Testis (tissue), 3 donors: ENCODE results near the gene LRMDA. TPM values are rescaled to one million over a fixed set of nuclear protein-coding genes. Genes with fewer than 3 reads are reported as not detected.

Source experiments
- DNase-seq: peaks from one replicate; pipeline ENCODE4 v3.0.0-alpha.2; 2019
- H3K27ac ChIP-seq, 2 donors: fragments of 200-600 bp; sonication (generic); one replicate each; pipeline ENCODE4 v1.5.1; 2019
- H3K27me3 ChIP-seq: fragments of 200-600 bp; sonication (generic); one replicate; pipeline ENCODE4 v1.5.1; 2019
- H3K36me3 ChIP-seq: fragments of 200-600 bp; sonication (generic); one replicate; pipeline ENCODE4 v1.5.1; 2017; ENCODE audit warnings: low read depth; ENCODE audit errors: missing control alignments
- H3K4me1 ChIP-seq: fragments of 200-600 bp; sonication (generic); one replicate; pipeline ENCODE4 v1.5.1; 2019
- H3K4me3 ChIP-seq, 2 donors: fragments of 200-600 bp; sonication (generic); one replicate each; pipeline ENCODE4 v1.5.1; 2017 to 2019
- H3K9me3 ChIP-seq: fragments of 200-600 bp; sonication (generic); one replicate; pipeline ENCODE4 v1.5.1; 2017
- POLR2A ChIP-seq: fragments of 450-650 bp; IDR thresholded peaks from one replicate; pipeline ENCODE4 v1.6.1; 2017; ENCODE audit warnings: antibody characterized with exemption, mild to moderate bottlenecking, moderate library complexity
- WGBS, 2 donors: methylation state at CpG; one replicate each; pipeline ENCODE4 v1.1.5; 2018; 5-methylcytosine and 5-hydroxymethylcytosine counted together
- intact Hi-C: fragments of 100-400 bp; cut with DNase I; formaldehyde crosslinking; loops from one replicate; pipeline ENCODE4 v1.15.1; 2023; ENCODE audit warnings: low total_unique reads
- polyA plus RNA-seq: library from polyadenylated mRNA; stranded (reverse); fragments of 350-450 nt; fragmentation: Illumina TruSeq; extraction: RNeasy Lipid Tissue Mini Kit (QIAGEN cat#74804); gene quantifications from one replicate; pipeline ENCODE4 v1.2.3, GENCODE V29; 2014; ENCODE audit warnings: low read depth, low replicate concordance; ENCODE audit not compliant: insufficient read depth
- total RNA-seq, 2 donors: library from RNA; depleted of rRNA; stranded (reverse); fragments of >200 nt; gene quantifications; one replicate each; pipeline ENCODE4 v1.2.3, GENCODE V29; 2016
- TF ChIP-seq, protein P1 (sequence below), 3 experiments: fragments of 450-650 bp in 2 of 3; fragments of 200-600 bp in 1 of 3; sonication (generic) in 1 of 3; IDR thresholded peaks; one replicate each; pipeline ENCODE4 v1.5.1; 2016 to 2019; ENCODE audit warnings: antibody characterized with exemption in 3 of 3, mild to moderate bottlenecking in 2 of 3, moderate library complexity in 1 of 3

The LRMDA gene
- total and polyA plus RNA-seq, 3 donors from 2014 or later: 7.6 to 13.8 (median 10.6) TPM

DNA sequence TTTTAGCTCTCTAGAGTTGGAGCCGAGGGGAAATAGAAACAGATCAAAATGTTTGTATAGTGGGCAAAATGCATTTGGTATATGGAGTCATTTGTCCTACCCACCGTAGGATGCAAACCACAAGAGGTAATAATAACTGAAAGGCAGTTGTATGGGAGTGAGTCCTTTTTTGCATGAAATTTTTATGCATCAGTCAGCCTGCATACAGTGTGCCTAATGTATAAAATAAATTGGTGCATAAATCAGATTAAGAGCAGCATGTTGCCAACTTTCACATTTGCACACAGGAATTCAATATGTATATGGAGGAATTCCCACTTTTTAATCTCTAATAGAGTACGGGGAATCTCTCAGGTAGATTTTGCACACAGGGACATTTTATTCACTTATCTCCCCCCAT, 262.8 kb downstream of the LRMDA start:
- Histone ChIP-seq H3K36me3 (no peaks in the 10 kb centered on the region), H3K9me3 (no peaks in the 10 kb centered on the region), H3K27me3 (no peaks in the 10 kb centered on the region), H3K4me3 (no peak overlapping the region), H3K4me1 (no peaks in the 10 kb centered on the region), H3K27ac (no peak overlapping the region)
- no peak for TF ChIP-seq POLR2A
- TF ChIP-seq, protein P1, sequence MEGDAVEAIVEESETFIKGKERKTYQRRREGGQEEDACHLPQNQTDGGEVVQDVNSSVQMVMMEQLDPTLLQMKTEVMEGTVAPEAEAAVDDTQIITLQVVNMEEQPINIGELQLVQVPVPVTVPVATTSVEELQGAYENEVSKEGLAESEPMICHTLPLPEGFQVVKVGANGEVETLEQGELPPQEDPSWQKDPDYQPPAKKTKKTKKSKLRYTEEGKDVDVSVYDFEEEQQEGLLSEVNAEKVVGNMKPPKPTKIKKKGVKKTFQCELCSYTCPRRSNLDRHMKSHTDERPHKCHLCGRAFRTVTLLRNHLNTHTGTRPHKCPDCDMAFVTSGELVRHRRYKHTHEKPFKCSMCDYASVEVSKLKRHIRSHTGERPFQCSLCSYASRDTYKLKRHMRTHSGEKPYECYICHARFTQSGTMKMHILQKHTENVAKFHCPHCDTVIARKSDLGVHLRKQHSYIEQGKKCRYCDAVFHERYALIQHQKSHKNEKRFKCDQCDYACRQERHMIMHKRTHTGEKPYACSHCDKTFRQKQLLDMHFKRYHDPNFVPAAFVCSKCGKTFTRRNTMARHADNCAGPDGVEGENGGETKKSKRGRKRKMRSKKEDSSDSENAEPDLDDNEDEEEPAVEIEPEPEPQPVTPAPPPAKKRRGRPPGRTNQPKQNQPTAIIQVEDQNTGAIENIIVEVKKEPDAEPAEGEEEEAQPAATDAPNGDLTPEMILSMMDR (IDR thresholded peaks at IDR 0.05): no peak
- WGBS, 2 donors: 89 to 91% methylated on average over 3 of the region's 3 CpGs
- intact Hi-C loops: no loop called here
- DNase-seq: no peak

- no peaks in the 10 kb centered on the region for H3K9me3 ChIP-seq
- H3K36me3 ChIP-seq: no peaks in the 10 kb centered on the region
- no peak for TF ChIP-seq POLR2A
- TF ChIP-seq, protein P1 (IDR thresholded peaks at IDR 0.05): no peak
- H3K4me3 ChIP-seq: no peak overlapping the region
- no peak for DNase-seq
- WGBS, 2 donors: 77 to 92% methylated on average over 3 of the region's 3 CpGs
- H3K27ac ChIP-seq: no peak overlapping the region
- intact Hi-C loops: no loop called here
- H3K4me1 ChIP-seq: no peaks in the 10 kb centered on the region
- H3K27me3 ChIP-seq: no peaks in the 10 kb centered on the region
These were observed 263.4 kb downstream of the LRMDA start for GRCh38 chr10:75694790-75695189.

- Histone ChIP-seq H3K27me3 (no peaks in the 10 kb centered on the region), H3K9me3 (no peaks in the 10 kb centered on the region), H3K36me3 (no peaks in the 10 kb centered on the region), H3K27ac (no peak overlapping the region), H3K4me3 (no peak overlapping the region), H3K4me1 (no peaks in the 10 kb centered on the region)
- no peak for DNase-seq
- TF ChIP-seq, protein P1 (IDR thresholded peaks at IDR 0.05): no peak
- TF ChIP-seq POLR2A: no peak
- intact Hi-C loops: no loop called here
- 96 to 99% methylated on average over 2 of the region's 2 CpGs for WGBS, 2 donors
These were observed 264.6 kb downstream of the LRMDA start for GRCh38 chr10:75695994-75696393.

DNA sequence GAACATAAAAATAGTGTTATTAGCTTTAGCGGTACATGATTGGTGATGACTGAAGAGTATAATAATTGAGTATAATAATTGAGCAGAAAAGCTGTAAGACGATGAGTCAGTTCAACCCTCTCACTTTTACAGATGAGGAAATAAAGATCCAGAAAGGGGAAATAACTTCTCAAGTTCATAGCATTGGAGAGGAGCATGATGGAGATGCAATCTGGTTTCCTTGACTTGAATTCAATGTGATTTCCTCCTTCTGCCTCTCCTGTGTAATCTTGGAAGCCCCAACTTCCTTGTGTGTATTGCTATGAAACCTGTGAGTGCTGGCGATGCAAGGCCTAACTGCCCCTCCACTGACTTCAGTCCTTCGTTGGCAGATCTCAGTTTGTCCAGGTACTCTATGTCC, 265.1 kb downstream of the LRMDA start:
- DNase-seq: no peak
- H3K4me1 ChIP-seq: no peaks in the 10 kb centered on the region
- H3K4me3 ChIP-seq: no peak overlapping the region
- TF ChIP-seq, protein P1 (IDR thresholded peaks at IDR 0.05): no peak
- TF ChIP-seq POLR2A: no peak
- no peaks in the 10 kb centered on the region for H3K9me3 ChIP-seq
- intact Hi-C loops: no loop called here
- H3K27me3 ChIP-seq: no peaks in the 10 kb centered on the region
- 87 to 93% methylated on average over 4 of the region's 4 CpGs for WGBS, 2 donors
- no peak overlapping the region for H3K27ac ChIP-seq
- no peaks in the 10 kb centered on the region for H3K36me3 ChIP-seq

- intact Hi-C loops: no loop called here
- no peaks in the 10 kb centered on the region for H3K9me3 ChIP-seq
- 74 to 84% methylated on average over 9 of the region's 9 CpGs for WGBS, 2 donors
- H3K4me1 ChIP-seq: no peaks in the 10 kb centered on the region
- TF ChIP-seq POLR2A: no peak
- TF ChIP-seq, protein P1 (IDR thresholded peaks at IDR 0.05): no peak
- DNase-seq: no peak
- H3K27ac ChIP-seq: no peak overlapping the region
- no peaks in the 10 kb centered on the region for H3K27me3 ChIP-seq
- no peak overlapping the region for H3K4me3 ChIP-seq
- no peaks in the 10 kb centered on the region for H3K36me3 ChIP-seq
These were observed 271.9 kb downstream of the LRMDA start for GRCh38 chr10:75703191-75703854.
